Liver (tissue), 3 donors: ENCODE results near the gene PPFIBP1.

Experiments
- CTCF ChIP-seq: fragments of 150-350 bp; IDR thresholded peaks from 2 replicates; pipeline ENCODE4 v1.5.1; 2017; ENCODE audit warnings: improper control_type of control experiment, low read depth, low read length; ENCODE audit not compliant: missing input control
- EGR1 ChIP-seq, 2 donors: IDR thresholded peaks; 2 replicates each; pipeline ENCODE4 v1.6.1; 2016 to 2018; ENCODE audit warnings: antibody characterized with exemption in 2 of 2, low read depth in 2 of 2
- JUND ChIP-seq, 2 donors: IDR thresholded peaks; 2 replicates each; pipeline ENCODE4 v1.6.1; 2016; ENCODE audit warnings: antibody characterized with exemption in 2 of 2
- MAX ChIP-seq: IDR thresholded peaks from 2 replicates; pipeline ENCODE4 v1.6.1; 2016; ENCODE audit warnings: antibody characterized with exemption
- RAD21 ChIP-seq, 2 donors: IDR thresholded peaks; 2 replicates each; pipeline ENCODE4 v1.6.1; 2016; ENCODE audit warnings: antibody characterized with exemption in 2 of 2, mild to moderate bottlenecking in 2 of 2
- YY1 ChIP-seq: IDR thresholded peaks from 2 replicates; pipeline ENCODE4 v1.6.1; 2016; ENCODE audit warnings: antibody characterized with exemption, mild to moderate bottlenecking
- donor health status: healthy.
- donor health status: healthy.

GRCh38 chr12:27652174-27652763 lies 128.3 kb downstream of the PPFIBP1 start:
- TF ChIP-seq CTCF: peak; percentile 87
- no peak for TF ChIP-seq EGR1 (IDR thresholded peaks at IDR 0.05; ENCODE audit: low read depth in 2 of 2)
- no peak for TF ChIP-seq YY1
- TF ChIP-seq RAD21 (IDR thresholded peaks at IDR 0.05): peak; percentile 90 to 95
- no peak for TF ChIP-seq JUND (IDR thresholded peaks at IDR 0.05)
- TF ChIP-seq MAX: no peak
